ENCODE results near the gene CYP2J2.
"Not testable (repeated sequence)": the region's sequence is repeated elsewhere in the genome, so short reads cannot be mapped to it uniquely, and the experiment has no call there.

Gene CYP2J2

GRCh38 chr1:59917785-59918180 lies 8.8 kb downstream of the CYP2J2 start:
- no peak overlapping the region for H3K9ac ChIP-seq (ENCODE audit: low read length)
- no peaks in the 10 kb centered on the region for H3K36me3 ChIP-seq (ENCODE audit: insufficient read depth, low read length)
- H3K4me3 ChIP-seq (ENCODE audit: low read depth in 1 of 2, low read length in 2 of 2): no peak overlapping the region
- H3K4me1 ChIP-seq (ENCODE audit: insufficient read depth, low read length): no peaks in the 10 kb centered on the region
- no peaks in the 10 kb centered on the region for H3K27me3 ChIP-seq (ENCODE audit: control insufficient read depth in 1 of 2, insufficient read depth in 2 of 2, low read length in 2 of 2)
- H3K27ac ChIP-seq (ENCODE audit: low read depth, low read length): no peak overlapping the region
- H3K9me3 ChIP-seq (ENCODE audit: low read length): no peaks in the 10 kb centered on the region

- H3K27me3 ChIP-seq (ENCODE audit: control insufficient read depth in 1 of 2, insufficient read depth in 2 of 2, low read length in 2 of 2): no peaks in the 10 kb centered on the region
- no peaks in the 10 kb centered on the region for H3K9me3 ChIP-seq (ENCODE audit: low read length)
- no peak overlapping the region for H3K9ac ChIP-seq (ENCODE audit: low read length)
- H3K36me3 ChIP-seq (ENCODE audit: insufficient read depth, low read length): no peaks in the 10 kb centered on the region
- no peak overlapping the region for H3K27ac ChIP-seq (ENCODE audit: low read depth, low read length)
- H3K4me3 ChIP-seq (ENCODE audit: low read depth in 1 of 2, low read length in 2 of 2): no peak overlapping the region
- no peaks in the 10 kb centered on the region for H3K4me1 ChIP-seq (ENCODE audit: insufficient read depth, low read length)
These were observed 9.4 kb downstream of the CYP2J2 start for GRCh38 chr1:59917026-59917784.

- Histone ChIP-seq H3K4me3 (ENCODE audit: low read depth in 1 of 2, low read length in 2 of 2) (no peak overlapping the region), H3K27ac (ENCODE audit: low read depth, low read length) (no peak overlapping the region), H3K4me1 (ENCODE audit: insufficient read depth, low read length) (no peaks in the 10 kb centered on the region), H3K27me3 (ENCODE audit: control insufficient read depth in 1 of 2, insufficient read depth in 2 of 2, low read length in 2 of 2) (no peaks in the 10 kb centered on the region), H3K9ac (ENCODE audit: low read length) (no peak overlapping the region), H3K36me3 (ENCODE audit: insufficient read depth, low read length) (no peaks in the 10 kb centered on the region), H3K9me3 (ENCODE audit: low read length) (no peaks in the 10 kb centered on the region)
These were observed 11.1 kb downstream of the CYP2J2 start for GRCh38 chr1:59915516-59915915.

GRCh38 chr1:59914791-59915286 lies 11.7 kb downstream of the CYP2J2 start:
- H3K4me3 ChIP-seq (ENCODE audit: low read depth in 1 of 2, low read length in 2 of 2); H3K36me3 ChIP-seq (ENCODE audit: insufficient read depth, low read length); H3K27me3 ChIP-seq (ENCODE audit: control insufficient read depth in 1 of 2, insufficient read depth in 2 of 2, low read length in 2 of 2); H3K27ac ChIP-seq (ENCODE audit: low read depth, low read length); H3K9me3 ChIP-seq (ENCODE audit: low read length); H3K4me1 ChIP-seq (ENCODE audit: insufficient read depth, low read length); H3K9ac ChIP-seq (ENCODE audit: low read length): not testable (repeated sequence)

GRCh38 chr1:59908682-59909081 lies 17.9 kb downstream of the CYP2J2 start:
- Histone ChIP-seq H3K27me3 (ENCODE audit: control insufficient read depth in 1 of 2, insufficient read depth in 2 of 2, low read length in 2 of 2) (no peaks in the 10 kb centered on the region), H3K36me3 (ENCODE audit: insufficient read depth, low read length) (no peaks in the 10 kb centered on the region), H3K4me1 (ENCODE audit: insufficient read depth, low read length) (no peaks in the 10 kb centered on the region), H3K4me3 (ENCODE audit: low read depth in 1 of 2, low read length in 2 of 2) (no peak overlapping the region), H3K27ac (ENCODE audit: low read depth, low read length) (no peak overlapping the region), H3K9me3 (ENCODE audit: low read length) (no peaks in the 10 kb centered on the region), H3K9ac (ENCODE audit: low read length) (no peak overlapping the region)

- no peak overlapping the region for H3K4me3 ChIP-seq (ENCODE audit: low read depth in 1 of 2, low read length in 2 of 2)
- no peaks in the 10 kb centered on the region for H3K36me3 ChIP-seq (ENCODE audit: insufficient read depth, low read length)
- H3K9ac ChIP-seq (ENCODE audit: low read length): no peak overlapping the region
- H3K27me3 ChIP-seq (ENCODE audit: control insufficient read depth in 1 of 2, insufficient read depth in 2 of 2, low read length in 2 of 2): no peaks in the 10 kb centered on the region
- no peaks in the 10 kb centered on the region for H3K4me1 ChIP-seq (ENCODE audit: insufficient read depth, low read length)
- H3K9me3 ChIP-seq (ENCODE audit: low read length): no peaks in the 10 kb centered on the region
- H3K27ac ChIP-seq (ENCODE audit: low read depth, low read length): no peak overlapping the region
These were observed 18.5 kb downstream of the CYP2J2 start for GRCh38 chr1:59908084-59908483.

- H3K27me3 ChIP-seq (ENCODE audit: control insufficient read depth in 1 of 2, insufficient read depth in 2 of 2, low read length in 2 of 2): no peaks in the 10 kb centered on the region
- H3K36me3 ChIP-seq (ENCODE audit: insufficient read depth, low read length): no peaks in the 10 kb centered on the region
- H3K4me3 ChIP-seq (ENCODE audit: low read depth in 1 of 2, low read length in 2 of 2): no peak overlapping the region
- no peaks in the 10 kb centered on the region for H3K4me1 ChIP-seq (ENCODE audit: insufficient read depth, low read length)
- H3K27ac ChIP-seq (ENCODE audit: low read depth, low read length): no peak overlapping the region
- no peak overlapping the region for H3K9ac ChIP-seq (ENCODE audit: low read length)
- no peaks in the 10 kb centered on the region for H3K9me3 ChIP-seq (ENCODE audit: low read length)
These were observed 19.6 kb downstream of the CYP2J2 start for GRCh38 chr1:59906931-59907330.

GRCh38 chr1:59903141-59903754 lies 23.3 kb downstream of the CYP2J2 start:
- Histone ChIP-seq H3K27me3 (ENCODE audit: control insufficient read depth in 1 of 2, insufficient read depth in 2 of 2, low read length in 2 of 2) (no peaks in the 10 kb centered on the region), H3K36me3 (ENCODE audit: insufficient read depth, low read length) (no peaks in the 10 kb centered on the region), H3K27ac (ENCODE audit: low read depth, low read length) (no peak overlapping the region), H3K4me1 (ENCODE audit: insufficient read depth, low read length) (no peaks in the 10 kb centered on the region), H3K4me3 (ENCODE audit: low read depth in 1 of 2, low read length in 2 of 2) (no peak overlapping the region), H3K9me3 (ENCODE audit: low read length) (no peaks in the 10 kb centered on the region), H3K9ac (ENCODE audit: low read length) (no peak overlapping the region)

GRCh38 chr1:59901770-59902388 lies 24.7 kb downstream of the CYP2J2 start:
- no peaks in the 10 kb centered on the region for H3K9me3 ChIP-seq (ENCODE audit: low read length)
- no peak overlapping the region for H3K27ac ChIP-seq (ENCODE audit: low read depth, low read length)
- no peak overlapping the region for H3K4me3 ChIP-seq (ENCODE audit: low read depth in 1 of 2, low read length in 2 of 2)
- no peak overlapping the region for H3K9ac ChIP-seq (ENCODE audit: low read length)
- no peaks in the 10 kb centered on the region for H3K4me1 ChIP-seq (ENCODE audit: insufficient read depth, low read length)
- H3K36me3 ChIP-seq (ENCODE audit: insufficient read depth, low read length): no peaks in the 10 kb centered on the region
- no peaks in the 10 kb centered on the region for H3K27me3 ChIP-seq (ENCODE audit: control insufficient read depth in 1 of 2, insufficient read depth in 2 of 2, low read length in 2 of 2)

- H3K9me3 ChIP-seq (ENCODE audit: low read length): no peaks in the 10 kb centered on the region
- no peaks in the 10 kb centered on the region for H3K27me3 ChIP-seq (ENCODE audit: control insufficient read depth in 1 of 2, insufficient read depth in 2 of 2, low read length in 2 of 2)
- H3K36me3 ChIP-seq (ENCODE audit: insufficient read depth, low read length): no peaks in the 10 kb centered on the region
- H3K4me1 ChIP-seq (ENCODE audit: insufficient read depth, low read length): no peaks in the 10 kb centered on the region
- no peak overlapping the region for H3K9ac ChIP-seq (ENCODE audit: low read length)
- H3K4me3 ChIP-seq (ENCODE audit: low read depth in 1 of 2, low read length in 2 of 2): no peak overlapping the region
- H3K27ac ChIP-seq (ENCODE audit: low read depth, low read length): no peak overlapping the region
These were observed 25.9 kb downstream of the CYP2J2 start for GRCh38 chr1:59900640-59901039.

- Histone ChIP-seq H3K9ac (ENCODE audit: low read length) (no peak overlapping the region), H3K4me3 (ENCODE audit: low read depth in 1 of 2, low read length in 2 of 2) (no peak overlapping the region), H3K36me3 (ENCODE audit: insufficient read depth, low read length) (no peaks in the 10 kb centered on the region)
These were observed 27.6 kb downstream of the CYP2J2 start for GRCh38 chr1:59898927-59899326.

More at GRCh38 chr1:59898927-59899326, 27.6 kb downstream of the CYP2J2 start:
- Histone ChIP-seq H3K27me3 (ENCODE audit: control insufficient read depth in 1 of 2, insufficient read depth in 2 of 2, low read length in 2 of 2) (no peaks in the 10 kb centered on the region), H3K9me3 (ENCODE audit: low read length) (no peaks in the 10 kb centered on the region), H3K4me1 (ENCODE audit: insufficient read depth, low read length) (no peaks in the 10 kb centered on the region), H3K27ac (ENCODE audit: low read depth, low read length) (no peak overlapping the region)
